Immature natural killer cell (primary cell): ENCODE data around the gene SMCO4. TPM values are rescaled to one million over a fixed set of nuclear protein-coding genes. Genes with fewer than 3 reads are reported as not detected.
A peak's percentile ranks its signal among the peaks of the same experiment; 100 is the strongest.
"Not testable (repeated sequence)": the region's sequence is repeated elsewhere in the genome, so short reads cannot be mapped to it uniquely, and the experiment has no call there.

ENCODE experiments used
- DNase-seq, 3 donors: peaks; one replicate each; pipeline ENCODE4 v3.0.0; 2022; ENCODE audit warnings: mixed read lengths in 1 of 3
- H3K27ac Mint-ChIP-seq, 6 donors: one replicate each; pipeline ENCODE4 v1.8.0; 2020; ENCODE audit warnings: mixed read lengths in 6 of 6, mild to moderate bottlenecking in 5 of 6, inconsistent platforms in 4 of 6, moderate library complexity in 3 of 6
- H3K27me3 Mint-ChIP-seq, 3 donors: one replicate each; pipeline ENCODE4 v1.8.0; 2020 to 2021; ENCODE audit warnings: low read depth in 3 of 3, mild to moderate bottlenecking in 3 of 3, mixed read lengths in 3 of 3, moderate library complexity in 3 of 3, inconsistent platforms in 1 of 3
- H3K36me3 Mint-ChIP-seq, 3 donors: one replicate each; pipeline ENCODE4 v1.8.0; 2020; ENCODE audit warnings: mixed read lengths in 3 of 3, inconsistent platforms in 2 of 3, mild to moderate bottlenecking in 2 of 3
- H3K4me1 Mint-ChIP-seq, 2 donors: one replicate each; pipeline ENCODE4 v1.8.0; 2020; ENCODE audit warnings: inconsistent platforms in 2 of 2, mild to moderate bottlenecking in 2 of 2, mixed read lengths in 2 of 2, moderate library complexity in 1 of 2
- H3K4me3 Mint-ChIP-seq, 5 donors: one replicate each; pipeline ENCODE4 v1.8.0; 2020; ENCODE audit warnings: mild to moderate bottlenecking in 5 of 5, mixed read lengths in 5 of 5, inconsistent platforms in 3 of 5, moderate library complexity in 3 of 5
- H3K9me3 Mint-ChIP-seq, 6 donors: one replicate each; pipeline ENCODE4 v1.8.0; 2020; ENCODE audit warnings: mild to moderate bottlenecking in 6 of 6, mixed read lengths in 6 of 6, inconsistent platforms in 4 of 6, moderate library complexity in 3 of 6
- polyA plus RNA-seq, 3 donors: library from polyadenylated mRNA; unstranded; fragments of 300-500 nt; fragmentation: Illumina TruSeq; gene quantifications; one replicate each; pipeline ENCODE4 v1.2.3, GENCODE V29; 2021

The SMCO4 gene
- polyA plus RNA-seq, 3 donors from 2014 or later = 10.2 to 11.1 (median 10.3) TPM

GRCh38 chr11:93547028-93547427, 3.8 kb upstream of the SMCO4 start:
- DNase-seq = no peak
- H3K4me3 Mint-ChIP-seq = no peak overlapping the region
- peaks cover 0 to 3% (median 0%) of the 10 kb centered on the region in 3 donors for H3K36me3 Mint-ChIP-seq
- H3K4me1 Mint-ChIP-seq = peaks cover 18 to 20% of the 10 kb centered on the region in 2 donors
- no peak overlapping the region for H3K27ac Mint-ChIP-seq
- peaks cover 6 to 9% (median 7%) of the 10 kb centered on the region in 3 donors for H3K27me3 Mint-ChIP-seq
- H3K9me3 Mint-ChIP-seq = no peaks in the 10 kb centered on the region

GRCh38 chr11:93545566-93545965, 2.4 kb upstream of the SMCO4 start:
- Mint-ChIP-seq H3K27me3 (peaks cover 3 to 10% (median 6%) of the 10 kb centered on the region in 3 donors), H3K4me3 (no peak overlapping the region), H3K4me1 (peaks cover 26 to 31% of the 10 kb centered on the region in 2 donors), H3K27ac (no peak overlapping the region), H3K36me3 (peaks cover 0 to 3% (median 0%) of the 10 kb centered on the region in 3 donors), H3K9me3 (no peaks in the 10 kb centered on the region)
- no peak for DNase-seq

DNA sequence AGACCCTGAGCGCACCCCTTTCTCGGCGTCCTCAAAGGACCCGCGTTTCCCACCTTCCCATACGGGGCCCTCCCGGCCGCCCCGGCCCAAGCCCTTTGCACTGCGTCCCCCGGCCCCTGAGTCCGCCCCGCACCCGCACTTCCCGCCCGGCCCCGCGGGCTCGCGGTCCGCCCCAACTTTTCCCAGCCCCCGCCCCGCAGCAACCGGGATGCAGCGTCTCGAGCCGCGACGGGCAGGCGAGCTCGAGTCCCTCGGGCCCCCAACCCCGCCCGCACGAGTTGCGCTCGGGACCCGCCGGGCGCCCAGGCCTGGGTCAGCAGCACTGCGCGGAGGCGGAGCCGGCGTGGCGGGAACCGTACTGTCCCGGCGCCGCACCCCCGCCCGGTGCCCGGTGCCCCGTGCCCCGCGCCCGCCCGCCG, 371 bp downstream of the SMCO4 start:
- Mint-ChIP-seq H3K9me3 (no peaks in the 10 kb centered on the region), H3K27me3 (peaks cover 2 to 10% (median 6%) of the 10 kb centered on the region in 3 donors), H3K36me3 (peaks cover 0 to 3% (median 0%) of the 10 kb centered on the region in 3 donors), H3K27ac (peak overlapping the region in 4 of 6 donors; percentile 39 to 79 (median 73)), H3K4me1 (peaks cover 27 to 31% of the 10 kb centered on the region in 2 donors), H3K4me3 (peak overlapping the region; percentile 80 to 89 (median 88))
- DNase-seq = peak in 1 of 3 donors; percentile 11

DNA sequence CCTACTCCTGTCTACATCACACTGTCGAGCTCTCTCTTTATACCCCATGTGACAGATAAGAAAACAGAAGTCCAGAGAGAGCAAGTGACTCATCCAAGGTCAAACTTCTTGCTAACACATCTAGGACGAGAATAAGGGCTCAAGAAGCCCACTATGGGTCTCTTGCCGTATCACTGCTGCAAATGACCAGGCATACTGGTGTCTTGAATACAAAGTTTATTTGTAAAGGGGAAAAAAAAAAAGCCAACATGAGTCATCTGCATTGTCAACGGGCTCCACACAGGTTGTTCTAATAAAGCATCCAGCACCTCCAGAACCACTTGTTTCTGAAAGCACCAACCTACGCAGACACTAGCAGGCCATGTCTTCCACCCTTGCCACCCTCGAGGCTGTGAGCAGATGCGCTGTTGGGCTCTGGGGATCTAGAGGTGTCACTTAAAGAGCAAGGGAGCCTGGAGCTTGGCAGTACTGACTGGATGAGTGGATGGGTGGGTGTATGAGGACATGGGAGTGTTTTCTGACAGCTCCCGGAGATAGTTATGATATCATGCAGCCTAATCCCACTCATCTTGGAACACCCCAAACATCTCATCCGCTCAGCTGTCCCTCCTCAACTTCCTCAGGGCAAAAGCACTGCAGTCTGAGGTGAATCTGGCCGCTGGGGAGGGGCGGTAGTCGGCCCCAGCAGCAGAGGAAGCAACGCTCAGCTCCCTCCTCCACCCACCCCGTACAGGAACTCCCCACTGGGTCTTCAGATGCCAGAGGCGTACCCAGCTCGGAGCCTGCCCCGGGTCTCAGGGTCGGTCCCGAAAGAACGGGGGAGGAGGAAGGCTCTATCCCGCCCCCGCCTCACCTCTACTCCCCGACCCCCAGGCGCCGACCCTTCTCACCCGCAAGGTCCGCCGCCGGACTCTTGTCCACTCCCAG, 1.0 kb downstream of the SMCO4 start:
- Mint-ChIP-seq H3K4me1 (peaks cover 30 to 38% of the 10 kb centered on the region in 2 donors), H3K27ac (peak overlapping the region in 5 of 6 donors; percentile 39 to 79 (median 68))

GRCh38 chr11:93540896-93541553, 2.2 kb downstream of the SMCO4 start:
- peaks cover 34 to 43% of the 10 kb centered on the region in 2 donors for H3K4me1 Mint-ChIP-seq

More for the DNA sequence above, 1.0 kb downstream of the SMCO4 start:
- peak overlapping the region; percentile 80 to 89 (median 88) for H3K4me3 Mint-ChIP-seq
- peak; percentile 31 to 39 (median 35) for DNase-seq
- peaks cover 0 to 3% (median 0%) of the 10 kb centered on the region in 3 donors for H3K36me3 Mint-ChIP-seq
- no peaks in the 10 kb centered on the region for H3K9me3 Mint-ChIP-seq
- peaks cover 5 to 12% (median 6%) of the 10 kb centered on the region in 3 donors for H3K27me3 Mint-ChIP-seq

GRCh38 chr11:93540337-93540736, 2.9 kb downstream of the SMCO4 start:
- H3K36me3 Mint-ChIP-seq = no peaks in the 10 kb centered on the region
- H3K27me3 Mint-ChIP-seq = peaks cover 5 to 17% (median 6%) of the 10 kb centered on the region in 3 donors
- no peak for DNase-seq
- peak overlapping the region in 1 of 6 donors; percentile 12 for H3K27ac Mint-ChIP-seq
- H3K9me3 Mint-ChIP-seq = no peaks in the 10 kb centered on the region
- peaks cover 41 to 49% of the 10 kb centered on the region in 2 donors for H3K4me1 Mint-ChIP-seq
- no peak overlapping the region for H3K4me3 Mint-ChIP-seq

More at GRCh38 chr11:93540896-93541553, 2.2 kb downstream of the SMCO4 start:
- Mint-ChIP-seq H3K9me3 (no peaks in the 10 kb centered on the region), H3K27me3 (peaks cover 5 to 14% (median 6%) of the 10 kb centered on the region in 3 donors), H3K4me3 (peak overlapping the region in 4 of 5 donors; percentile 5 to 52 (median 40)), H3K27ac (peak overlapping the region in 3 of 6 donors; percentile 29 to 68 (median 56)), H3K36me3 (no peaks in the 10 kb centered on the region)
- no peak for DNase-seq

GRCh38 chr11:93537767-93538261, 5.4 kb downstream of the SMCO4 start:
- H3K9me3 Mint-ChIP-seq = no peaks in the 10 kb centered on the region
- no peaks in the 10 kb centered on the region for H3K36me3 Mint-ChIP-seq
- H3K4me1 Mint-ChIP-seq = peaks cover 33 to 44% of the 10 kb centered on the region in 2 donors
- H3K4me3 Mint-ChIP-seq = no peak overlapping the region
- H3K27me3 Mint-ChIP-seq = peaks cover 0 to 11% (median 3%) of the 10 kb centered on the region in 3 donors
- H3K27ac Mint-ChIP-seq = no peak overlapping the region
- no peak for DNase-seq

DNA sequence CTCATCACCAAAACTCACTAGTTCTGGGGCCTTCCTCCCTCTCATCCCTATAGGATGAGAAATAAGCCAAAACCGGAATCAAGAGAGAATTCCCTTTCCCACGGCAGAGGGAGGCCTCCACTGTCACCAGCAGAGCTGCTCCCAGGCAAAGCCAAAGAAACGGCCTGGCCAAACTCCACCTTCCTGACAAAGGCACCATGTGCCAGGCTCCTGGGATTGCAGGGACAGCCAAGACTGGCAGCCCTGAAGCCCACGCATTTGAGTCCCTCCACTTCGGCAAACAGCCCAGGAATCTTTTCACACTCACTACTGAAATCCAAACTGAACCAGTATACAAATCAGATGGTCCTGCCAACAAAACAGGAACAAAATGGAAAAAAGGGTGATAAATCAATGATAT, 6.1 kb downstream of the SMCO4 start:
- Mint-ChIP-seq H3K4me1 (peaks cover 36 to 47% of the 10 kb centered on the region in 2 donors), H3K36me3 (no peaks in the 10 kb centered on the region), H3K9me3 (no peaks in the 10 kb centered on the region), H3K4me3 (no peak overlapping the region), H3K27me3 (peaks cover 0 to 8% (median 3%) of the 10 kb centered on the region in 3 donors), H3K27ac (no peak overlapping the region)
- DNase-seq = no peak

DNA sequence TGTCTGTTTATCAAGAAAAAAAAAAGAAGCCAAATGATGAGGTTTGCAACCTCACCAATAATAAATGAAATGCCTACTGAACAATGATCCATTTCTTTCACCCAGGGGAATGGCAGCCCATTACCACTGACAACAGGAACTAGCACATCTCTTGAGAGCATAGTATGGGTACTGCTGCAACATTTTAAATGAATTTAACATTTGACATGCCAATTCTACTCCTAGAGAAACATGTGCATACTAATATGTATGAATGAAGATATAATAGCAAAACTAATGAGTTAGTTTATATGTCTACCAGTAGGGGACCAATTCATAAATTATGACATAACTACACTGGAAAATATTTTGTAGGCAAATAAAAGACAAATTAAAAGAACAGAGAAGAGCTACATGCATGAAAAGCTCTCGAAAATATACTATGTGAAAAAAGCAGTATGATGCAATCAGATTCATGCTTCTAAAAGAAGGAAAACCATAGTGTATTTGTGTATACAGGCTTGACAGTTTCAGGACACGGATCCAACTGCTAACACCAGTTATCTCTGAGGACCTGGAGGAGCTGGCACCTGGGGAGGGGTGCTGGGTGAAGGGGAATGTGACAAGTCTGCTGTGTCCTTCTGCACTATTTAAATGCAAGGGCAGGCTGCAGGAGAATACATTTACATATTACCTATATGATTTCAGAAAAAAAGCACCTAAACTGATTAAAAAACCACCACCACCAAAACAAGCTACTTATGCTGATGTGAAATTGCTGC, 6.9 kb downstream of the SMCO4 start:
- no peaks in the 10 kb centered on the region for H3K9me3 Mint-ChIP-seq
- H3K27ac Mint-ChIP-seq = no peak overlapping the region
- peaks cover 0 to 6% (median 3%) of the 10 kb centered on the region in 3 donors for H3K27me3 Mint-ChIP-seq
- peaks cover 37 to 47% of the 10 kb centered on the region in 2 donors for H3K4me1 Mint-ChIP-seq
- no peaks in the 10 kb centered on the region for H3K36me3 Mint-ChIP-seq
- H3K4me3 Mint-ChIP-seq = no peak overlapping the region
- no peak for DNase-seq

DNA sequence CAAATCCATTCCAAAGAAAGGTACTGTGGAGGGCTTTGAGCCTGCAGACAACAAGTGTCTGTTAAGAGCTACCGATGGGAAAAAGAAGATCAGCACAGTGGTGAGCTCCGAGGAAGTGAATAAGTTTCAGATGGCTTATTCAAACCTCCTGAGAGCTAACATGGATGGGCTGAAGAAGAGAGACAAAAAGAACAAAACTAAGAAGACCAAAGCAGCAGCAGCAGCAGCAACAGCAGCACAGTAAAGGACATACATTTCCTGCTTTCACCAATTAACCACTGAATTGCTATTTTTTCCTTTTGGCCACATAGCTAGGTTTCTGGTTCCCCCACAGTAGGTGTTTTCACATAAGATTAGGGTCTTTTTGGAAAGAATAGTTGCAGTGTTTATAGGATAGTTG, 7.6 kb downstream of the SMCO4 start:
- not testable (repeated sequence) for DNase-seq, H3K9me3 Mint-ChIP-seq, H3K27me3 Mint-ChIP-seq, H3K36me3 Mint-ChIP-seq, H3K27ac Mint-ChIP-seq
- Mint-ChIP-seq H3K4me3 (peak overlapping the region in 1 of 5 donors; percentile 37), H3K4me1 (peaks cover 41 to 50% of the 10 kb centered on the region in 2 donors)

DNA sequence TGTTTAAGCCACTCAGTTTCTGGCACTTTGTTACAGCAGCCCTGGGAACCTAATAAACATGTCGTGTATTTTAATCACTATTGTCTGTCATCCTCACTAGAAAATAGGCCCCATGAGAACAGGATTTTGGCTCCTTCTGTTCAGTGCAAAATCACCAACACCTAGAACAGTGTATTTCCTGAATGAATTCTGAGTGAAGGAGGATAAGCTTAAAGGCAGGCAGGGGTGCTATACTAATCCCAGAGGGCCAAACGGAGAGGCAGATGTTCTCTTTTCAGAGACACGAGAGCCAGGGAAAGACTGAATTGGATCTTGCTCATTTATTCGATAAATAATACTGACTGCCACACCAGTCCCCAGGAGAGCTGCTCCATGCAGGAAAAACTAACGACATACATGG, 10.4 kb downstream of the SMCO4 start:
- Mint-ChIP-seq H3K4me1 (peaks cover 64 to 76% of the 10 kb centered on the region in 2 donors), H3K36me3 (no peaks in the 10 kb centered on the region), H3K27ac (peak overlapping the region in 1 of 6 donors; percentile 55), H3K27me3 (peaks cover 0 to 6% (median 3%) of the 10 kb centered on the region in 3 donors), H3K9me3 (no peaks in the 10 kb centered on the region), H3K4me3 (no peak overlapping the region)
- DNase-seq = no peak

- Mint-ChIP-seq H3K4me3 (no peak overlapping the region), H3K36me3 (no peaks in the 10 kb centered on the region), H3K27ac (peak overlapping the region in 2 of 6 donors; percentile 12 to 42), H3K4me1 (peaks cover 62 to 74% of the 10 kb centered on the region in 2 donors), H3K27me3 (peaks cover 0 to 5% (median 0%) of the 10 kb centered on the region in 3 donors), H3K9me3 (no peaks in the 10 kb centered on the region)
- DNase-seq = no peak
Measured at GRCh38 chr11:93532281-93532789, 10.9 kb downstream of the SMCO4 start.

- Mint-ChIP-seq H3K36me3 (no peaks in the 10 kb centered on the region), H3K9me3 (no peaks in the 10 kb centered on the region), H3K4me3 (peak overlapping the region; percentile 25 to 64 (median 51)), H3K27ac (peak overlapping the region; percentile 69 to 84 (median 80)), H3K4me1 (peaks cover 72 to 80% of the 10 kb centered on the region in 2 donors), H3K27me3 (peaks cover 0 to under 1% (median 0%) of the 10 kb centered on the region in 3 donors)
- DNase-seq = no peak
Measured at GRCh38 chr11:93530468-93530826, 12.7 kb downstream of the SMCO4 start.
